Kidney (tissue), 14 donors: ENCODE results near the gene GTF2F2. TPM values are rescaled to one million over a fixed set of nuclear protein-coding genes. Genes with fewer than 3 reads are reported as not detected.

ENCODE experiments used
- DNase-seq, 5 donors: peaks; one replicate each; pipeline ENCODE4 v3.0.0-alpha.2; 2013 to 2020
- FAIRE-seq: peaks from 2 replicates; lab custom pipeline; 2012; peaks lifted over from hg19 to GRCh38; lab: Jason Lieb, UNC
- H3K27ac ChIP-seq, 2 donors: one replicate each; pipeline ENCODE4 v1.7.0; 2013; ENCODE audit warnings: low read depth in 2 of 2, low read length in 2 of 2, inconsistent platforms in 1 of 2
- H3K27me3 ChIP-seq: one replicate; pipeline ENCODE4 v1.7.1; 2013; ENCODE audit warnings: low read length, inconsistent platforms; ENCODE audit not compliant: control insufficient read depth, insufficient read depth
- H3K36me3 ChIP-seq, 3 donors: one replicate each; pipeline versions ENCODE4 v1.7.0 to v1.7.1; 2013; ENCODE audit warnings: low read length in 3 of 3, control low read depth in 1 of 3, inconsistent platforms in 1 of 3; ENCODE audit not compliant: insufficient read depth in 3 of 3, control insufficient read depth in 2 of 3
- H3K4me1 ChIP-seq, 3 donors: one replicate each; pipeline versions ENCODE4 v1.7.0 to v1.7.1; 2013; ENCODE audit warnings: low read length in 3 of 3, inconsistent platforms in 1 of 3, low read depth in 1 of 3; ENCODE audit not compliant: control insufficient read depth in 2 of 3, insufficient read depth in 2 of 3
- H3K4me3 ChIP-seq, 3 donors: one replicate each; pipeline versions ENCODE4 v1.7.0 to v1.8.1; 2013; ENCODE audit warnings: low read length in 3 of 3, control low read depth in 1 of 3, inconsistent platforms in 1 of 3
- H3K9ac ChIP-seq, 3 donors: one replicate each; pipeline versions ENCODE4 v1.7.0 to v1.7.1; 2013; ENCODE audit warnings: low read length in 3 of 3, control low read depth in 1 of 3, inconsistent platforms in 1 of 3
- H3K9me3 ChIP-seq, 3 donors: one replicate each; pipeline versions ENCODE4 v1.7.0 to v1.7.1; 2013; ENCODE audit warnings: low read length in 3 of 3, control low read depth in 1 of 3, inconsistent platforms in 1 of 3; ENCODE audit not compliant: control insufficient read depth in 2 of 3, insufficient read depth in 1 of 3
- CTCF ChIP-seq: IDR thresholded peaks from 3 replicates; pipeline ENCODE4 v1.5.1; 2012; ENCODE audit warnings: mild to moderate bottlenecking, moderate library complexity, borderline replicate concordance; ENCODE audit not compliant: insufficient read depth; ENCODE audit errors: extremely low read depth
- intact Hi-C: fragments of 100-400 bp; cut with DNase I; formaldehyde crosslinking; loops from one replicate; pipeline ENCODE4 v1.11.1; 2022
- polyA plus RNA-seq: library from polyadenylated mRNA; stranded (reverse); fragments of 350-450 nt; fragmentation: Illumina TruSeq; extraction: RNeasy Lipid Tissue Mini Kit (QIAGEN cat#74804); gene quantifications from one replicate; pipeline ENCODE4 v1.2.3, GENCODE V29; 2014; ENCODE audit warnings: low read depth, low replicate concordance; ENCODE audit not compliant: insufficient read depth
- total RNA-seq: library from RNA; stranded (reverse); fragmentation: NEBNext Ultra II Directional; extraction: Animal tissue kit (Norgen Biotek cat#: 25700); gene quantifications from one replicate; pipeline ENCODE4 v1.2.1, GENCODE V29; 2021
- donor health status: control.
- donor health status: control.
- donor health status: control.
- donor health status: control.
- donor health status: control.
- donor health status: DM: yes; HTN: yes; CAD: no.
- donor health status: Normal renal cell carcinoma (clear cell type).

The GTF2F2 gene
- total and polyA plus RNA-seq, 2 donors from 2014 or later: 16.6 to 17.3 TPM

DNA sequence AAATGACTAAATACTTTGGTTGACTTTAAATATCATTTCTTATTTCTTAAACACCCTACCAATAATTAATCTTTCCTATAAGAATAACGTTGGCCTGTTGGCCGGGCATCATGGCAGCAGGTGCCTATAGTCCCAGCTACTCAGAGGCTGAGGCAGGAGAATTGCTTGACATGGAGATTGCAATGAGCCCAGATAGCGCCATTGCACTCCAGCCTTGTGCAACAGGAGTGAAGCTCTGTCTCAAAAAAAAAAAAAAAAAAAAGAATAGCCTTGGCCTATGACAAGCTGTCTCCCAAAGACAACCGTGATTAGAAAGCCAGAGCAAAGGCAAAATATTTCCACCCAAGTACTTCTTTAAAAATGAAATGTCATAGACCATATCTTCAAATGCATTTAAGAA lies 105.1 kb downstream of the GTF2F2 start:
- H3K4me3 ChIP-seq: no peak overlapping the region
- FAIRE-seq (no peak), DNase-seq (no peak)
- no peak for TF ChIP-seq CTCF
- intact Hi-C loops: no loop called here
- no peaks in the 10 kb centered on the region for H3K36me3 ChIP-seq
- no peaks in the 10 kb centered on the region for H3K9me3 ChIP-seq
- H3K9ac ChIP-seq: no peak overlapping the region
- H3K27ac ChIP-seq: no peak overlapping the region
- H3K4me1 ChIP-seq: no peaks in the 10 kb centered on the region
- no peaks in the 10 kb centered on the region for H3K27me3 ChIP-seq

DNA sequence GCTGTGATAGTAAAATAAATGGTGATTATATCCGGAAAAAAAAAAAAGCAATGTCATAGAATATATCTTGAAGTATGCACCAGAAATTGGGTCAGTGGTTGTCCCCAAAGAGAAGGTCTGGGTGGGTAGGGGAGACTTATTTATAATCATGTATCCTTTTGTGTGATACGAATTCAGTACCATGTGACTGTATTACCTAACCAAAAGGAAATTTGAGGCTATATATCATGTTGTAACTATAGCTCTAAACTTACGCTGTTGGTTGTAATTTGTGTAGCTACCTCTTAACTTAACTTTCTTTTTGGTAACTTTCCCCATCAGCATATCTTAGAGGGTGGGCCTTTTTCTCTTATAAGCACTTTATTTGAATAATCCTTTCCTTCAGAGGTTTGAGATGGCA lies 105.7 kb downstream of the GTF2F2 start:
- no peaks in the 10 kb centered on the region for H3K27me3 ChIP-seq
- H3K27ac ChIP-seq: no peak overlapping the region
- no peaks in the 10 kb centered on the region for H3K36me3 ChIP-seq
- no peak for TF ChIP-seq CTCF
- DNase-seq: no peak
- no peak overlapping the region for H3K4me3 ChIP-seq
- FAIRE-seq: no peak
- intact Hi-C loops: no loop called here
- no peaks in the 10 kb centered on the region for H3K9me3 ChIP-seq
- no peaks in the 10 kb centered on the region for H3K4me1 ChIP-seq
- H3K9ac ChIP-seq: no peak overlapping the region

DNA sequence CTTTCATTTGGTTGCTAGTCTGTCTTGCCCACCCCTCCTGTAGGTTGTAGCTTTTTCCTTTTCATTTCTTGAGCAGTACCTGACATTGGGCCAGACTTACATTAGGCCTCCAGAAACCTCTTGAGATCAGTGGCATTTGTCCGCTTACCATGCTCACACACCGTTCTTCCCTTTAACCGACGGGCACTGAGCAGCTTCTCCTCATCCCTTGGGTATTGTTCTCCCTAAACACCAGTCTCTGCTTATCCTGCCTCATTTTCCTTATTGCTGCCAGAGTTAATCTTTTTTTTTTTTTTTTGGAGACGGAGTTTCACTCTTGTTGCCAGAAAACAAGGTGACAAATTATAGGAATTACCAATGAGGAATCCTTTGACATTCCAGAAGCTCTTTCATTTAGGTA lies 107.7 kb downstream of the GTF2F2 start:
- Histone ChIP-seq H3K9me3 (no peaks in the 10 kb centered on the region), H3K4me1 (no peaks in the 10 kb centered on the region), H3K4me3 (no peak overlapping the region), H3K36me3 (no peaks in the 10 kb centered on the region), H3K9ac (no peak overlapping the region), H3K27ac (no peak overlapping the region), H3K27me3 (no peaks in the 10 kb centered on the region)
- no peak for TF ChIP-seq CTCF
- DNase-seq (no peak), FAIRE-seq (no peak)
- intact Hi-C loops: no loop called here

DNA sequence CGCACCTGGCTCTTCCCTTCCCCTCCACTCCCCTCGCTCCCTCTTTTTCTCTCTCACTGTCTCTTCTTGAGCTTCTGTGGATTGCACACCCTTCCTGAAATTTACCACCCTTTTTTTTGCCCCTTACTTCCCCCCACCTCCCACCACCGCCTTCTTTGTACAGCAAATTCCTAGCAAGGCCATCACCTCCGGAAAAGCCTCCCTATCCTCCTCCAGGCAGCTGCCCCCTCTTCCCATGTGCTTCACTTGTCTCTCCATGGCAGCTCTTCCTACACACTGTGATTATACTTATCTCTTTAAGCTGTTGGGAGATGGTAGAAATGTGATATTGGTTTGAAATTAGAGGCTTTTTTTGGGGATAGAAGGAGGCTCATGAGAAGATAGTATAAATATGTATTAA lies 108.9 kb downstream of the GTF2F2 start:
- no peak for DNase-seq
- Histone ChIP-seq H3K4me1 (no peaks in the 10 kb centered on the region), H3K27ac (no peak overlapping the region), H3K36me3 (no peaks in the 10 kb centered on the region), H3K27me3 (no peaks in the 10 kb centered on the region), H3K4me3 (no peak overlapping the region), H3K9me3 (no peaks in the 10 kb centered on the region), H3K9ac (no peak overlapping the region)
- intact Hi-C loops: no loop called here
- no peak for FAIRE-seq
- no peak for TF ChIP-seq CTCF
